Stimulated activated CD4-positive, alpha-beta T cell treated with anti-CD3 and anti-CD28 coated beads, Interleukin-15, amount 100 ng/mL, for 24 hours (primary cell): ENCODE measurements around the gene NGDN.
"Not testable (repeated sequence)": the region's sequence is repeated elsewhere in the genome, so short reads cannot be mapped to it uniquely, and the experiment has no call there.

Source experiments
- DNase-seq: peaks from one replicate; pipeline ENCODE4 v3.0.0-alpha.2; 2020

The NGDN gene

GRCh38 chr14:23439107-23439835 is 30.2 kb upstream of the NGDN start:
- no peak for DNase-seq

- DNase-seq = no peak
Measured at GRCh38 chr14:23441076-23441475, 28.4 kb upstream of the NGDN start.

GRCh38 chr14:23442721-23443356 is 26.7 kb upstream of the NGDN start:
- no peak for DNase-seq

DNA sequence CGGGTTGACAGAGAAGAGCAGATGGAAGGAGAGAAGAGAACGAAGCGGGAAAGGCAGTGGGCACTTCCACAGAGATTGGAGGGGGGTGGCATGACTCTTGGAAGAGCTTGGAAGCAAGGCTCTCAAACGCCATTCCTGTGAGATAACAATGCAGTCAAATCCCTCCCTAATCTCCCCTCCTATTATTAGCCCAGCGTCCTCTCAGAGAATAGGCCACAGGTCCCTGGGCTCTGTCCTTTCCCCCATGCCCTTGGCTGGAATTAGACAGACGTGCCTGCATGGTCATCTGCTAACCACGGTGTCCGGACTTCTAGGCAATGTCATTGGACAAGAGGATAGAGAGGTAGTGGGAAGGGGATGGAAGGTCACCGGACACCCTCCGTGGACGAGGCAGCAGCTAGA is 26.1 kb upstream of the NGDN start:
- no peak for DNase-seq

GRCh38 chr14:23443881-23444280 is 25.6 kb upstream of the NGDN start:
- DNase-seq = no peak

DNA sequence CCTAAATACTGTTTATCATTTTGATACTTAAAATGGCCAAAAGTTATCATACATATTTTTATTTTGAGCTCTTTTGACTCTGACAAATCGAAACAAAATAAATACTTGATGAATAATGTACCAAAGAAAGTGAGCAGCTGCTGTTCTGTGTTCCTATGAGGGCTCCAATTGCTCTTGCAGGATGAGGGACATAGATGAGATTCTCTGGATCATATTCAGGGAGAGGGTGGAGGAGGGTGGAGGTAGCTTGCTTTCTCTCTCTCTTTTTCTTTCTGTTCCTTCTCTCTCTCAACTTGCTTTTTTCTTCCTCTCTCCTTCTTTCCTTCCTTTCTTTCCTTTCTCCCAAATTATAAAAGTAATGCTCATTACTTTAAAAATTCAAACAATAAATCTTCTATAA is 25.2 kb upstream of the NGDN start:
- DNase-seq = no peak

GRCh38 chr14:23445773-23446172 is 23.7 kb upstream of the NGDN start:
- DNase-seq = no peak

DNA sequence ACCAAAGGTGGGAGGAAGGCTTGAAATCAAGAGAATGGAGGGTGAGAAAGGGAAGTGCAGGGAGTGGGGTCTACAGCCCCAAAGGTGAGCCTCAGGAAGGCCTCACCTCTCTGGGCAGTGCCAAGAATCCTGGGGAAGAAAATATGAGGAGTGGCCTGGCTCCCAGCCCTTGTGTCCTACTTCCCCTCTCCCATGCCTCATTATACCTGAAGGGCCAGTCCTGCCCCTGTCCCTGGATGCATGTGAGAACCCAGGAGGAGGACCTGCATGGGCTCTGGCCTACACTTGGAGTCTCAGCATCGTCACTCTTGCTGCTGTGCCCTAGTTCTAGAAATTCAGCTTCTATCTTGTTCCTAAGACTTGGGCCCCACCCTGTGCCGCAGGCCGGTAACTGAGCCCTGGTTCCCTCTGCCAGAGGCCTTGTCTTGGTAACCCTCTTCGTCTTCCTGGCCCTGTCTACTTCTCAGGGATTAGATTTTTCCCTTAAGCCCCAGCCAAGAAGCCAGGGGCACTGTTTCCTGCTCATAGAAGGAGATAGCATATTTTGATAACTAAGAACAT is 23.1 kb upstream of the NGDN start:
- DNase-seq = no peak

GRCh38 chr14:23447361-23448350 is 21.8 kb upstream of the NGDN start:
- DNase-seq = no peak

- no peak for DNase-seq
Measured at GRCh38 chr14:23449314-23449713, 20.2 kb upstream of the NGDN start.

DNA sequence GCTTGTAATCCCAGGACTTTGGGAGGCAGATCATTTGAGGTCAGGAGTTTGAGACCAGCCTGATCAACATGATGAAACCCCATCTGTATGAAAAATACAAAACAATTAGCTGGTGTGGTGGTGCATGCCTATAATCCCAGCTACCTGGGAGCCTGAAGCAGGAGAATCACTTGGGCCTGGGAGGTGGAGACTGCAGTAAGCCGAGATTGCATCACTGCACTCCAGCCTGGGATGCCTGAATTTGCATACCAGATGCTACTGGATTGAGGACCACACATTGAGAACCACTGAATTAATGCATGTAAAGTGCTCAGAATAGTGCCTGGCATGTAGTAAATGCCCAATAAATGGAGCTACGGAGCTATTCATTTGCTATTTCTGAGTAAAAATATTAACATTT is 19.1 kb upstream of the NGDN start:
- DNase-seq = no peak

DNA sequence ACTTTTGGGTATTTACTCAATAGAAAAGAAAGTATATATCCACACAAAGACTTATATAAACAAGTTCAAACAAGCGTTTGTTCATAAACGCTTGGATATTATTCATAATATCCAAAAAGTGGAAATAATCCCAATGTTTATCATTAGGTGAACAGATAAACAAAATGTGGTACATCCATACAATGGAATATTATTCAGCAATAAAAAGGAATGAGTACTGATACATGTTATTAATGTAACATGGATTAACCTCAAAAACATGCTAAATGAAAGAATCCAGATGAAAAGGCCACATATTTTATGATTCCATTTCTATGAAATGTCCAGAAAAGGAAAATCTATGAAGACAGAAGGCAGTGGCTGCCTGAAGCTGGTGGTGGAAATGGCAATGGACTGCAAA is 17.3 kb upstream of the NGDN start:
- no peak for DNase-seq

- no peak for DNase-seq
Measured at GRCh38 chr14:23454445-23454856, 15.1 kb upstream of the NGDN start.

DNA sequence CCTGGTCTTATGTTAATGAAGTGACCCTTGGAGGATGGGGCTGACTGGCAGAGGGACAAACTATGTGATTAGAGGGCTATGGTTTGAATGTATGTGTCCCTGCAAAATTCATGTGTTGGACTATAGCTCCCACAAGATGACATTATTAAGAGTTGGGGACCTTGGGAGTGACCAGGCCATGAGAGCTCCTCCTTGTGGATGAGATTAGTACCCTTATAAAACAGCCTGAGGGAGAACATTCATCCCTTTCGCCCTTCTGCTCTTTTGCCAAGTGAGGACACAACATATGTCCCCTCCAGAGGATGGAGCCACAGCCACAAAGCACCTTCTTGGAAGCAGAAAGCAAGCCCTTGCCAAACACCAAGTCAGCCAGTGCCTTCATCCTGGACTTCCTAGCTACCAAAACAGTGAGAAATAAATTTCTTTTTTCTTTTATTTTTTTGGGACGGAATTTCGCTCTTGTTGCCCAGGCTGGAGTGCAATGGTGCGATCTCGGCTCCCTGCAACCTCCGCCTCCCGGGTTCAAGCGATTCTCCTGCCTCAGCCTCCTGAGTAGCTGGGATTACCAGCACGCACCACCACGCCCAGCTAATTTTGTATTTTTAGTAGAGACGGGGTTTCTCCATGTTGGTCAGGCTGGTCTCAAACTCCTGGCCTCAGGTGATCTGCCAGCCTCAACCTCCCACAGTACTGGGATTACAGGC is 12.5 kb upstream of the NGDN start:
- not testable (repeated sequence) for DNase-seq

DNA sequence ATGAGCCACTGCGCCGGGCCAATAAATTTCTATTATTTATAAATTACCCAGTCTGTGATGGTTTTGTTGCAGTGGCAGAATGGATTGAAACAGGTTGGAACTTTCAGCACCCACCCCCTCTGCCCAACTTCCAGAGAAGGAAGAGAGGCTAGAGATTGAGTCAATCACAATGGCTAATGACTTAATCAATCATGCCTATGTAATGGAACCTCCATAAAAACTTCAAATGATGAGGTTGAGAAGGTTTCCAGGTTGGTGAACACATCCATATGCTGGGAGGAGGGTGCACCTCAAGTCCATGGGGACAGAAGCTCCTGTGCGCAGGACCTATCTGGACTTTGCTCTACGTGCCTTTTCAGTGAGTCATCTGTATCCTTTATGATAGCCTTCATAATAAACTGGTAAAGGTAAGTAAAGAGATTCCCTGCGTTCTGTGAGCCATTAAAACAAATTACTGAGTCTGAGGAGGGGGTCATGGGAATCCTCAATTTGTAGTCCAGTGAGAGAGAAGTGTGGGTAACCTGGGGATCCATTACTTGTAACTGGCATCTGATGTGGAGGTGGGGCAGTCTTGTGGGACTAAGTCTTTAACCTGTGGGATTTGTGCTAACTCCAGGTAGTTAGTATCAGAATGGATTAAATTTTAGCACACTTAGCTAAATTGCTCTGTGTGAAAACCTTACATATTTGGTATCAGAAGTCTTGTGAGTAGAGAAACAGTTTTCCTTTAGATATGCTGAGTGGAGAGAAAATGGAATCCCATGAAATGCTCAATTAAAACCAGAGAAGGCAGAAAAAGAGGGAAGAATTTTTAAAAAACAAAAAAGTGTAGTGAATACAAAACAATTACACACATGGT is 11.7 kb upstream of the NGDN start:
- no peak for DNase-seq

DNA sequence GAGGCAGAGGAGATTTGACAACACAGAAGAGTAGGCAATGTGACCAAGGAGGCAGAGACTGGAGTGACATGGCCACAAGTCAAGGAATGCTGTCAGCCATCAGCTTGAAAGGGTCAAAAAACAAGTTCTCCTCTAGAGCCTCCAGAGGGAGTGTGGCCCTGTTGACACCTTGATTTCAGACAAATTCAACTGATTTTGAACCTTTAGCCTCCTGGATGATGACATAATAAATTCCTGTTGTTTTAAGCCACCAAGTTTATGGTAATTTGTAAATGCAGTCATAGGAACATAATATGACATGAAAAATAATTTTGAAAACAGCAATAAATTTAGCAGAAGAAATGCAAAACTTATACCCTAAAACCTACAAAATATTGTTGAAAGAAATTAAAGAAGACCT is 8.5 kb upstream of the NGDN start:
- DNase-seq = no peak

GRCh38 chr14:23464700-23465099 is 4.8 kb upstream of the NGDN start:
- DNase-seq = no peak

- no peak for DNase-seq
Measured at GRCh38 chr14:23465261-23465660, 4.2 kb upstream of the NGDN start.

GRCh38 chr14:23468704-23469126 is 788 bp upstream of the NGDN start:
- DNase-seq = no peak

DNA sequence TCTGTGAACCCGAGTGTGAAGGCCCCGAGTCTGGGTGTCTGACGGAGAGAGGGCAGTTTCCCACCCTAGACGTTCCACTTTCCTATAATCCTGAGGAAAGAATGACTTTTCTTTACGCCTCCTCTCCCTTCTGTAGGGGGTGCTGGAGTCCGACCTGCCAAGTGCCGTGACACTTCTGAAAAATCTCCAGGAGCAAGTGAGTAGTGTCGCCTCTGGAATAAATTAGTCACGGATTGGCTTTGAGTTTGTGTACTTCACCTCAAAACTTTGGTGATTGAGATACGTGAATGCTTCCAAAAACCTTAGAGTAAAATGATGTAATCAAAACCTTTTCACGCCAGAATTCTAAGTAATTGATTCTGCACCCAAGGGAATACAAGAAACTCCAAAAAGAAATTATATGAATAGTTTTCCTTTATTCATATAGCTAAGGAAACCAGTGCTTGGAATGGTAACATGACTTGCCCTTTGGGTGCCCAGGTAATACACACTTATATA is 452 bp downstream of the NGDN start:
- DNase-seq = no peak

- DNase-seq = no peak
Measured at GRCh38 chr14:23470947-23471346, 1.4 kb downstream of the NGDN start.
